Kidney (tissue), 14 donors: Measurements from ENCODE around the gene KIAA2012. TPM values are rescaled to one million over a fixed set of nuclear protein-coding genes. Genes with fewer than 3 reads are reported as not detected.

Experiments used
- DNase-seq, 5 donors: peaks; one replicate each; pipeline ENCODE4 v3.0.0-alpha.2; 2013 to 2020
- FAIRE-seq: peaks from 2 replicates; lab custom pipeline; 2012; peaks lifted over from hg19 to GRCh38; lab: Jason Lieb, UNC
- H3K27ac ChIP-seq, 2 donors: one replicate each; pipeline ENCODE4 v1.7.0; 2013; ENCODE audit warnings: low read depth in 2 of 2, low read length in 2 of 2, inconsistent platforms in 1 of 2
- H3K27me3 ChIP-seq: one replicate; pipeline ENCODE4 v1.7.1; 2013; ENCODE audit warnings: low read length, inconsistent platforms; ENCODE audit not compliant: control insufficient read depth, insufficient read depth
- H3K36me3 ChIP-seq, 3 donors: one replicate each; pipeline versions ENCODE4 v1.7.0 to v1.7.1; 2013; ENCODE audit warnings: low read length in 3 of 3, control low read depth in 1 of 3, inconsistent platforms in 1 of 3; ENCODE audit not compliant: insufficient read depth in 3 of 3, control insufficient read depth in 2 of 3
- H3K4me1 ChIP-seq, 3 donors: one replicate each; pipeline versions ENCODE4 v1.7.0 to v1.7.1; 2013; ENCODE audit warnings: low read length in 3 of 3, inconsistent platforms in 1 of 3, low read depth in 1 of 3; ENCODE audit not compliant: control insufficient read depth in 2 of 3, insufficient read depth in 2 of 3
- H3K4me3 ChIP-seq, 3 donors: one replicate each; pipeline versions ENCODE4 v1.7.0 to v1.8.1; 2013; ENCODE audit warnings: low read length in 3 of 3, control low read depth in 1 of 3, inconsistent platforms in 1 of 3
- H3K9ac ChIP-seq, 3 donors: one replicate each; pipeline versions ENCODE4 v1.7.0 to v1.7.1; 2013; ENCODE audit warnings: low read length in 3 of 3, control low read depth in 1 of 3, inconsistent platforms in 1 of 3
- H3K9me3 ChIP-seq, 3 donors: one replicate each; pipeline versions ENCODE4 v1.7.0 to v1.7.1; 2013; ENCODE audit warnings: low read length in 3 of 3, control low read depth in 1 of 3, inconsistent platforms in 1 of 3; ENCODE audit not compliant: control insufficient read depth in 2 of 3, insufficient read depth in 1 of 3
- CTCF ChIP-seq: IDR thresholded peaks from 3 replicates; pipeline ENCODE4 v1.5.1; 2012; ENCODE audit warnings: mild to moderate bottlenecking, moderate library complexity, borderline replicate concordance; ENCODE audit not compliant: insufficient read depth; ENCODE audit errors: extremely low read depth
- intact Hi-C: fragments of 100-400 bp; cut with DNase I; formaldehyde crosslinking; loops from one replicate; pipeline ENCODE4 v1.11.1; 2022
- polyA plus RNA-seq: library from polyadenylated mRNA; stranded (reverse); fragments of 350-450 nt; fragmentation: Illumina TruSeq; extraction: RNeasy Lipid Tissue Mini Kit (QIAGEN cat#74804); gene quantifications from one replicate; pipeline ENCODE4 v1.2.3, GENCODE V29; 2014; ENCODE audit warnings: low read depth, low replicate concordance; ENCODE audit not compliant: insufficient read depth
- total RNA-seq: library from RNA; stranded (reverse); fragmentation: NEBNext Ultra II Directional; extraction: Animal tissue kit (Norgen Biotek cat#: 25700); gene quantifications from one replicate; pipeline ENCODE4 v1.2.1, GENCODE V29; 2021
- donor health status: control.
- donor health status: control.
- donor health status: control.
- donor health status: control.
- donor health status: control.
- donor health status: DM: yes; HTN: yes; CAD: no.
- donor health status: Normal renal cell carcinoma (clear cell type).

Gene KIAA2012
- total and polyA plus RNA-seq, 2 donors from 2014 or later, result not detected

GRCh38 chr2:202141329-202141947 lies 68.4 kb downstream of the KIAA2012 start:
- FAIRE-seq, result no peak
- no peaks in the 10 kb centered on the region for H3K9me3 ChIP-seq
- no peak overlapping the region for H3K4me3 ChIP-seq
- no peak overlapping the region for H3K27ac ChIP-seq
- TF ChIP-seq CTCF, result no peak
- intact Hi-C loops, result no loop called here
- H3K4me1 ChIP-seq, result no peaks in the 10 kb centered on the region
- H3K9ac ChIP-seq, result no peak overlapping the region
- H3K36me3 ChIP-seq, result no peaks in the 10 kb centered on the region
- DNase-seq, result no peak
- no peaks in the 10 kb centered on the region for H3K27me3 ChIP-seq

GRCh38 chr2:202142540-202142939 lies 69.5 kb downstream of the KIAA2012 start:
- no peak for FAIRE-seq

GRCh38 chr2:202147775-202148174 lies 74.7 kb downstream of the KIAA2012 start:
- no peak for FAIRE-seq

More at GRCh38 chr2:202142540-202142939, 69.5 kb downstream of the KIAA2012 start:
- no peaks in the 10 kb centered on the region for H3K9me3 ChIP-seq
- H3K27me3 ChIP-seq, result no peaks in the 10 kb centered on the region
- H3K4me1 ChIP-seq, result no peaks in the 10 kb centered on the region
- intact Hi-C loops, result no loop called here
- H3K36me3 ChIP-seq, result no peaks in the 10 kb centered on the region
- DNase-seq, result no peak
- no peak overlapping the region for H3K27ac ChIP-seq
- no peak overlapping the region for H3K9ac ChIP-seq
- no peak for TF ChIP-seq CTCF
- no peak overlapping the region for H3K4me3 ChIP-seq

More at GRCh38 chr2:202147775-202148174, 74.7 kb downstream of the KIAA2012 start:
- no peak for TF ChIP-seq CTCF
- DNase-seq, result no peak
- Histone ChIP-seq H3K4me1 (peaks cover 0 to 3% (median 0%) of the 10 kb centered on the region in 3 donors), H3K9ac (no peak overlapping the region), H3K36me3 (no peaks in the 10 kb centered on the region), H3K27ac (no peak overlapping the region), H3K4me3 (no peak overlapping the region), H3K9me3 (no peaks in the 10 kb centered on the region), H3K27me3 (no peaks in the 10 kb centered on the region)
- intact Hi-C loops, result no loop called here
